HG02798 (cell line): Measurements from ENCODE around the gene TULP1.

Source experiments
- ATAC-seq: cut with Tn5 transposase; IDR thresholded peaks from one replicate; pipeline ENCODE4 v1.9.1; 2021; ENCODE audit warnings: mild to moderate bottlenecking; ENCODE audit not compliant: unreplicated experiment, poor library complexity

TULP1 gene

GRCh38 chr6:35486005-35486925 lies 26.4 kb downstream of the TULP1 start:
- no peak for ATAC-seq

- no peak for ATAC-seq
Measured at GRCh38 chr6:35485402-35485877, 27.3 kb downstream of the TULP1 start.

- no peak for ATAC-seq
Measured at GRCh38 chr6:35484921-35485392, 27.7 kb downstream of the TULP1 start.

DNA sequence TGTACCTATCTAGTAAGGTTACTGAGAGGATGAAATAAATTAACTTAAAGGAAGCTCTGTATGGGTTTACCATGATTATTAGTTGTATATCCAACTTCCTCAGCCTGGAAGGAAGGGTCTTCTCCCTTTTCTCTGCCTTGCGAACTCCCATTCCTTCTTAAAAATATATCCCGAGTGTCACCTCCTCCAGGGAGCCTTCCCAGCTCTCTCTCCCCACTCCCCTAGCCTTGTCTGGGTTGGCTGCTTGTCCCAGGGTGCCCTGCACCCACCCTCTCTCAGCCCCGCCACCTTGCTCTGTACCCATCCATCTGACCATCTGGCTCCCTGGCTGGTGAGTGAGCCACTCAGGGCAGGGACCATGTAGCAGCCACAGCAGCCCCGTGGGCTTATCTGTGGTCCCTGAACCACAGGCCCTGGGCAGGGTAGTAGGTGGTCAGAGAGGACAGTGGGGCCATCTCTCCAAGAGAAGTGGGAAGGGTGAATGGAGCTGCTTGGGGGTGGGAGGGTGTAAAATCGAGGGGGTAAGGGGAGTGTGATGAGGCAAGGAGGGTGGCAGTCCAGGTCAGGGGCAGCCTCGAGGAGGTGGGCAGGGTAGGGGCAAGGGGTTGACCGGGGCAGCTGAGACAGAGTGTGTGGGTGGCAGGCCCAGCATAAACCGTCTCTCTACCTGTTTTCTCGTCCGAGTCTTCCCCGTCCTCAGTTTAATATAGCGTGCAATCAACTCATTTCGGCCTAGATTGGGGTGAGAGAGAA lies 28.6 kb downstream of the TULP1 start:
- no peak for ATAC-seq

GRCh38 chr6:35483490-35483889 lies 29.2 kb downstream of the TULP1 start:
- ATAC-seq = no peak

DNA sequence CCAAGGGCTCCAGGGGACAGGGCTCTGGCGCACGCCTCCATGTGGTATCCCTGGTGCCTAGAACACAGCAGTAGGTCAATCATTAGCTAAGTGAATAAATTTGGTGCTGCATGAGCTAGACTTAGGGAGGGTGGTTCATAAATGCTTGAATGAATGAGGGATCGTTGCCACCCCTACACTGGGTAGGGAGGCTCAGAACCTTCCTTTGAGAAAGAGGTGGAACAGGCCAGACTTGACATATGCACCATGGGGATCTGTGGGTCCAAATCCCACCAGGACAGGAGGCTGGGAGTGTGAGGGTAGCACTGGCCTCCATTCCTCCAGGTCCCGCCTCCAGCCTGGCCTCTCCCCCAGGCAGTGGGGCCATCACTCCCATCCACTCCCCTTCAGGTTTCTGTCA lies 29.6 kb downstream of the TULP1 start:
- no peak for ATAC-seq

- no peak for ATAC-seq
Measured at GRCh38 chr6:35481226-35481625, 31.5 kb downstream of the TULP1 start.

- ATAC-seq = no peak
Measured at GRCh38 chr6:35480176-35480575, 32.5 kb downstream of the TULP1 start.

DNA sequence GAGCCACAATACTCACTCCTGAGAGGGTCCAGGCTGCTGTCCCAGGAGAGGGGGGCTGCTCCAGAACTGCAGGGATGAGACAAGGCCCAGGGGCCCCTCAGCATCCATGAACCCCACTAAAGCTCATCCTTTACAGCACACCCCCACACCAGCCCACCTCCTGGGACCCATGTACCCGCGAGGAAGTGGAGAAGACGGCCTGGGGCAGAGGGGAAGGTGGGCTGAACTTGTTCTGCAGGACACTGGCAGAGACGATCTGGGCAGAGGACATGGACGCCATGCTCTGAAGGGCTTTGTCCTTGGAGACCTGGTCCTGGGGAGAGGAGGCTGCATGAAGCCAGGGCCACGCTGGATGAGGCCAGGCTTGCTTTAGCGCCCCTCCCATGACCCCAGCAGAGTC lies 34.4 kb downstream of the TULP1 start:
- no peak for ATAC-seq

- no peak for ATAC-seq
Measured at GRCh38 chr6:35477551-35478179, 35.0 kb downstream of the TULP1 start.

- no peak for ATAC-seq
Measured at GRCh38 chr6:35477028-35477427, 35.7 kb downstream of the TULP1 start.

- no peak for ATAC-seq
Measured at GRCh38 chr6:35476004-35476403, 36.7 kb downstream of the TULP1 start.

DNA sequence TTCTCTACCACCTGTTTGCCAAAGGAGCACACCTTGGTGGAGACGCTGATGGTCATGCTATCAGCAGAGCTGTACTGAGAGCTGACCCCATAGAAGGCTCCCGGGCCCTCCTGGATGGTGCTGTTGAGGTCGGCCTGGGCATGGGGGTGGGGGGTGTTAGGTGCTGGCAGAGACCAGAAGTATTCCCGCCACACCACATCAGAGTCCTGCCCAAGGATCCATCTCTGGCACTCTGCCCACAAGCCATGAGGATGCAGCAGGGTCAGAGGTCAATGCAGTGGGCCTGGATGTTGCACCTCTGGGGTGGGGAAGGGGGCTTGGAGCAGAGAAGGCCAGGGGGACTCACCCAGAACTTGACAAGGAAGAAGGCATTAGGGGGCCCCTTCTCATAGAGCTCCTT lies 37.1 kb downstream of the TULP1 start:
- ATAC-seq = no peak

DNA sequence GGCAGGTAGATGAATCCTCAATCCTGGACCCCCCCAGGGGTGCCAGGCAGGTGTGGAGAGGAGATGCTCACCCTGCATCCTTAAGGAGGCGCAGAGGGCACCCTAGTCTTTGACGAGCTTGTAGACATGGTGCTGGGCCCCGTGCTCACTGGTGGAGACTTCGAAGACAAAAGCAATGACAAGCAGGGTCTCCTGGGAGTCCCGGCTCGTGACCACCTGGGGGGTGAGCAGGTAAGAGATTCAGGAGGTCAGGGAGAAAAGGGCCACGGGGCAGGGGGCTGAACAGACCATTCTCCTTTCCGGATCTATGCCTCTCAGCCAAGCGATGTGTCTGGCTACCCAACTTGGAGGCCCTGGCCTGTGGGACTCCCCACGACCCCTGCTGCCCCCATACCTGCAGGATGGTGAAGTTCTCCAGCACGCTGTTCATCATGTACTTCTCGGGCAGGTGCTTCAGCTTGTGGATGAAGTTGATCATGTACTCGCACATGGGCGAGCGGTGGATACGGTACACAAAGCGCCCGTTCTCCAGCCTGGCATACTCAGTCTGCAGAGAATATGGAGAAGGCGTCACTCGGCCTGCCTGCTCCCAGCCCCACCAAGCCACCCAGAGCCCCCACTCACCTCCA lies 37.6 kb downstream of the TULP1 start:
- no peak for ATAC-seq

DNA sequence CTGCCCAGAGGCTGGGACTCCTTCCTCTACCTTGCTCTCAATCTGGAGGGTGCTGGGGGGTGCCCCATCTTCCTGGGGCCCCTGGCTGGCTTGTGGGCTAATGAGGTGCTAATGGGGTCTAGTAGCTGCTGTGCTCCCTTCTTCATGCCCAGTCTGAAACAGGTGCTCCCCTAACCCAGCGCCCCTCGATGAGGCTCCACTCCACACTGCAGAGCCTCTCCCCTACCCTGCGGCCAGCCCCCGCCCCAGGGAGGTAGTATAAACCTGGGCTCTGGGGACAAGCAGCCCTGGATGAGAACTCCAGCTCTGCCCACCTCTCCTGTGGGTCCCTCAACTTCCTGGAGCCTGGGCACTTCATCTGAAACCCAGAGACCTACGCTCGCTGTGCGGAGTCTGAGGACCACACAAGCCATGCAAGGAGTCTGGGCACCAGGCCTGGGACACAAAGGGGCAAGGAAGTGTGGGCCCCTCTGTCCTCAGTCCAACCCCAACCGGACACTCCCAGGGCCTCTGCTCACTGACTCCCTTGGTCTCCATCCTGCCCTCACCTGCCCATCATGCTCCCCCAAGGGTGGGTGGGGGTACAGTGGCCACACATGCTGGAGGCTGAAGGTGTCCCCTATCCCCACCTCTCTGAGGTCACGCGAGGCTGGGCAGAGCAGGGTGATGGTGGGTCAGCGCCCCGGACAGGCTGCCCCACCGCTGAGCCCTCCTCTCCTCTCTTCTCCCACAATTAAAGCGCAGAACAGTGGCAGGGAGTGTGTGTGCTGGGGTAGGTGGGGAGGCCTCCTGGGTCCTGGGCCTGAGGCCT lies 38.4 kb downstream of the TULP1 start:
- ATAC-seq = no peak

DNA sequence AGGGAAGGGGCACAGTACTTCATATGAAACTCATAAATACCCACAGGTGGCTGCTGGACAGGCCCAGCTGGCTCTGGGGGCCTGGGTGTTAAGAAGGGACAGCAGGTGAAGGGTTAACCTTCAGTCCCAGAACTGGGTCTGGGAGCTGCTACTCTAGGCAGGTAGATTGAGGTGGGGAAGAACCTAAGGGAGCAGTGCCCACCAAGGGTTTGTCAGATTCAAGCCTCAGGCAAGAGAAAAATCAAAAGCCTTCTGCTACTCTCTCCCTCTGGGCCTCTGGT lies 38.9 kb downstream of the TULP1 start:
- no peak for ATAC-seq

DNA sequence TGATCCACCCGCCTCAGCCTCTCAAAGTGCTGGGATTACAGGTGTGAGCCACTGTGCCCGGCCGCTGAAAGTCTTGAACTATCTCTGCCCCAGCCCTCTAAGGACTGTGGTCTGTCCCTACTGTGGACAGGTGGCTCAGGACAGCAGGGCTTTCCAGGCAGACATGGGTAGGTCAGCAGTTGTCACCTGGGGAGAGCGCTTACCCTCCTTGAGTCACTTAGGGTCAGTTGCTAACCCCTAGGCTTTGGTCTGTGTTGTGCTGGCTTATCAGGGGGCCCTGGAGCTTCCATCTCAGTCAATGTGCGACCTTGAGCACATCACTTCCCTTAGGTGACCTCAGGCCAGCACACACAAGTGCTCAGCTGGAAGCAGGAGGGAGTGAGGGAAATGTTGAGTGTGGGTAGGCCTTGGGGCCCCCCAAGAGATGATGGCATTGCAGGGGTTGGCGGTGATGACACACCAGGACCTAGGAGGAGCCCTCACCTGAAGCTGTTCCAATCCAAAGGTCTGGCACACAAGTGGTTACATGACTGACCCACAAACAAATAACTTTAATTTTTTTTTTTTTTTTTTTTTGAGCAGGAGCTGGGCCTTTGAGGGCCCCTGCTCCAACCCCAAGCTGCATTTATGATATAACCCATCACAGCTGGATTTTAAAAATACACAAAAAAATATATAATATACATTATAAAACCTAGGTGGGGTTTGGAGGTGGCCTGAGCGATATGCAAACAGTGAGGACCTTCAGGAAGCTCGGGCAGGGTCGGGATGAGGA lies 39.4 kb downstream of the TULP1 start:
- ATAC-seq = no peak

DNA sequence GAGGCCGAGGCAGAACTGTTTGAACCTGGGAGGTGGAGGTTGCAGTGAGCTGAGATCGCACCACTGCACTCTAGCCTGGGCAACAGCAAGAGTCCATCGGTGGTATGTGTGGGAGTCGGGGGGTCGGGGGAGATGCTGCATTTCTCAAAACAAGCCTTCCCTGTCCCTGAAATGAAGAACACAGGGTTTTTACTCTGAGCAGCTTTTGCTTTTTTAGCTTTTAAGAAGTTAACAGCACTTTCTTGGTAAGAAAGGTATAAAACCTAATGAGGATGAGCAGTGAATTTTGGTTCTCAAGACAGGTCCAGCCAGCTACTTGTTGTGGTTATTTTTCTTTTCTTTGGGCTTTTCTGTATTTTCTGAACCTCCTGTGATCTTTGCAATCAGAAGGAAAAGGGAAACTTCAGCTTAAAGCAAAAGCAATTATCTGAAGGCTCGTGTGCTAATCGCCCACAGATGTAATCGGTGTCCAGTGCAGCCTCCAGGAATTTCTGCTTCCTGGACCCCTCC lies 40.8 kb downstream of the TULP1 start:
- no peak for ATAC-seq

DNA sequence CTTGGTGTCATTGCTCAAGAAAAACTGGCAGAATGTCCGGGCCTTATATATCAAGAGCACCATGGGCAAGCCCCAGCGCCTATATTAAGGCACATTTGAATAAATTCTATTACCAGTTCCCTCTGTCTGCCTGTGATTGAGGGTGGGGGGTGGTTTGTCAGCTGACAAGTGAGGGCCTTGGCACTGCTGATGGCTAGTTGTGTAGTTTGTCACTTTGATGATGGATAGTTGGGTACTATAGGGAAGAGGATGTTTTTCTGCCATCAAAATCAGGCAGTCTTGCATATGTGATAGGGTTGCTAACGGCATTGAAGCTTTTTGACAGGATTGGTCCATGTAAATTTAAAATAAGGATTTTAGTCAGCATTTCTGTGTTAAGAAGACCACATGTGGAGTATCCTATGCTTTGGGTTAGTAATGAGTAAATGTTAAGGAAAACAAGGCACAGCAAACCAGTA lies 42.0 kb downstream of the TULP1 start:
- no peak for ATAC-seq
